ENCODE results near the gene CTBP1.

Gene CTBP1

GRCh38 chr4:1214101-1215095 lies 34.5 kb downstream of the CTBP1 start:
- Histone ChIP-seq H3K4me1 (ENCODE audit: control insufficient read depth, insufficient read depth, low read length) (no peaks in the 10 kb centered on the region), H3K36me3 (ENCODE audit: control insufficient read depth, insufficient read depth, low read length) (peaks cover 51% of the 10 kb centered on the region), H3K9me3 (ENCODE audit: control insufficient read depth, insufficient read depth, low read length) (no peaks in the 10 kb centered on the region), H3K4me3 (ENCODE audit: low read depth, low read length) (no peak overlapping the region), H3K9ac (ENCODE audit: low read depth, low read length) (no peak overlapping the region), H3K27me3 (ENCODE audit: control insufficient read depth, insufficient read depth, low read length) (no peaks in the 10 kb centered on the region)

- H3K9me3 ChIP-seq (ENCODE audit: control insufficient read depth, insufficient read depth, low read length) = no peaks in the 10 kb centered on the region
- H3K36me3 ChIP-seq (ENCODE audit: control insufficient read depth, insufficient read depth, low read length) = peaks cover 51% of the 10 kb centered on the region
- no peaks in the 10 kb centered on the region for H3K4me1 ChIP-seq (ENCODE audit: control insufficient read depth, insufficient read depth, low read length)
- no peaks in the 10 kb centered on the region for H3K27me3 ChIP-seq (ENCODE audit: control insufficient read depth, insufficient read depth, low read length)
- no peak overlapping the region for H3K9ac ChIP-seq (ENCODE audit: low read depth, low read length)
- H3K4me3 ChIP-seq (ENCODE audit: low read depth, low read length) = no peak overlapping the region
These were observed 35.5 kb downstream of the CTBP1 start for GRCh38 chr4:1213336-1213995.

GRCh38 chr4:1212546-1213335 lies 36.2 kb downstream of the CTBP1 start:
- Histone ChIP-seq H3K4me1 (ENCODE audit: control insufficient read depth, insufficient read depth, low read length) (no peaks in the 10 kb centered on the region), H3K4me3 (ENCODE audit: low read depth, low read length) (no peak overlapping the region), H3K9me3 (ENCODE audit: control insufficient read depth, insufficient read depth, low read length) (no peaks in the 10 kb centered on the region), H3K27me3 (ENCODE audit: control insufficient read depth, insufficient read depth, low read length) (no peaks in the 10 kb centered on the region), H3K36me3 (ENCODE audit: control insufficient read depth, insufficient read depth, low read length) (peaks cover 51% of the 10 kb centered on the region), H3K9ac (ENCODE audit: low read depth, low read length) (no peak overlapping the region)

- Histone ChIP-seq H3K9ac (ENCODE audit: low read depth, low read length) (no peak overlapping the region), H3K9me3 (ENCODE audit: control insufficient read depth, insufficient read depth, low read length) (no peaks in the 10 kb centered on the region), H3K36me3 (ENCODE audit: control insufficient read depth, insufficient read depth, low read length) (peaks cover 51% of the 10 kb centered on the region), H3K27me3 (ENCODE audit: control insufficient read depth, insufficient read depth, low read length) (no peaks in the 10 kb centered on the region), H3K4me1 (ENCODE audit: control insufficient read depth, insufficient read depth, low read length) (no peaks in the 10 kb centered on the region), H3K4me3 (ENCODE audit: low read depth, low read length) (no peak overlapping the region)
These were observed 36.9 kb downstream of the CTBP1 start for GRCh38 chr4:1211891-1212545.

GRCh38 chr4:1211371-1211770 lies 37.6 kb downstream of the CTBP1 start:
- Histone ChIP-seq H3K27me3 (ENCODE audit: control insufficient read depth, insufficient read depth, low read length) (no peaks in the 10 kb centered on the region), H3K9ac (ENCODE audit: low read depth, low read length) (no peak overlapping the region), H3K4me3 (ENCODE audit: low read depth, low read length) (no peak overlapping the region), H3K36me3 (ENCODE audit: control insufficient read depth, insufficient read depth, low read length) (peaks cover 48% of the 10 kb centered on the region), H3K9me3 (ENCODE audit: control insufficient read depth, insufficient read depth, low read length) (no peaks in the 10 kb centered on the region), H3K4me1 (ENCODE audit: control insufficient read depth, insufficient read depth, low read length) (no peaks in the 10 kb centered on the region)

GRCh38 chr4:1210971-1211370 lies 38.0 kb downstream of the CTBP1 start:
- Histone ChIP-seq H3K9me3 (ENCODE audit: control insufficient read depth, insufficient read depth, low read length) (no peaks in the 10 kb centered on the region), H3K4me1 (ENCODE audit: control insufficient read depth, insufficient read depth, low read length) (no peaks in the 10 kb centered on the region), H3K4me3 (ENCODE audit: low read depth, low read length) (no peak overlapping the region), H3K36me3 (ENCODE audit: control insufficient read depth, insufficient read depth, low read length) (peaks cover 44% of the 10 kb centered on the region), H3K27me3 (ENCODE audit: control insufficient read depth, insufficient read depth, low read length) (no peaks in the 10 kb centered on the region), H3K9ac (ENCODE audit: low read depth, low read length) (no peak overlapping the region)

GRCh38 chr4:1210241-1210841 lies 38.6 kb downstream of the CTBP1 start:
- peaks cover 38% of the 10 kb centered on the region for H3K36me3 ChIP-seq (ENCODE audit: control insufficient read depth, insufficient read depth, low read length)
- no peak overlapping the region for H3K4me3 ChIP-seq (ENCODE audit: low read depth, low read length)
- no peaks in the 10 kb centered on the region for H3K4me1 ChIP-seq (ENCODE audit: control insufficient read depth, insufficient read depth, low read length)
- no peaks in the 10 kb centered on the region for H3K9me3 ChIP-seq (ENCODE audit: control insufficient read depth, insufficient read depth, low read length)
- H3K27me3 ChIP-seq (ENCODE audit: control insufficient read depth, insufficient read depth, low read length) = no peaks in the 10 kb centered on the region
- no peak overlapping the region for H3K9ac ChIP-seq (ENCODE audit: low read depth, low read length)

- Histone ChIP-seq H3K4me1 (ENCODE audit: control insufficient read depth, insufficient read depth, low read length) (no peaks in the 10 kb centered on the region), H3K9me3 (ENCODE audit: control insufficient read depth, insufficient read depth, low read length) (no peaks in the 10 kb centered on the region), H3K9ac (ENCODE audit: low read depth, low read length) (no peak overlapping the region), H3K36me3 (ENCODE audit: control insufficient read depth, insufficient read depth, low read length) (peaks cover 33% of the 10 kb centered on the region), H3K27me3 (ENCODE audit: control insufficient read depth, insufficient read depth, low read length) (no peaks in the 10 kb centered on the region), H3K4me3 (ENCODE audit: low read depth, low read length) (no peak overlapping the region)
These were observed 39.1 kb downstream of the CTBP1 start for GRCh38 chr4:1209821-1210220.

- H3K4me1 ChIP-seq (ENCODE audit: control insufficient read depth, insufficient read depth, low read length) = no peaks in the 10 kb centered on the region
- no peak overlapping the region for H3K9ac ChIP-seq (ENCODE audit: low read depth, low read length)
- no peak overlapping the region for H3K4me3 ChIP-seq (ENCODE audit: low read depth, low read length)
- H3K36me3 ChIP-seq (ENCODE audit: control insufficient read depth, insufficient read depth, low read length) = peaks cover 26% of the 10 kb centered on the region
- H3K9me3 ChIP-seq (ENCODE audit: control insufficient read depth, insufficient read depth, low read length) = no peaks in the 10 kb centered on the region
- H3K27me3 ChIP-seq (ENCODE audit: control insufficient read depth, insufficient read depth, low read length) = no peaks in the 10 kb centered on the region
These were observed 39.8 kb downstream of the CTBP1 start for GRCh38 chr4:1208970-1209704.

- no peak overlapping the region for H3K9ac ChIP-seq (ENCODE audit: low read depth, low read length)
- H3K27me3 ChIP-seq (ENCODE audit: control insufficient read depth, insufficient read depth, low read length) = no peaks in the 10 kb centered on the region
- H3K4me3 ChIP-seq (ENCODE audit: low read depth, low read length) = no peak overlapping the region
- H3K36me3 ChIP-seq (ENCODE audit: control insufficient read depth, insufficient read depth, low read length) = peaks cover 24% of the 10 kb centered on the region
- no peaks in the 10 kb centered on the region for H3K9me3 ChIP-seq (ENCODE audit: control insufficient read depth, insufficient read depth, low read length)
- no peaks in the 10 kb centered on the region for H3K4me1 ChIP-seq (ENCODE audit: control insufficient read depth, insufficient read depth, low read length)
These were observed 40.5 kb downstream of the CTBP1 start for GRCh38 chr4:1208266-1208961.

All from iPS-15b (cell line).